Skin epidermis (tissue), 12 donors: ENCODE measurements around the gene XRN2.

Experiments used
- H3K27ac ChIP-seq, 21 experiments: fragments of 200-600 bp; sonication (generic) in 11 of 21; one replicate each; pipeline ENCODE4 v1.5.0; 2020; ENCODE audit warnings: mild to moderate bottlenecking in 3 of 21, inconsistent platforms in 2 of 21, moderate library complexity in 2 of 21
- H3K4me3 ChIP-seq, 7 experiments: fragments of 200-600 bp; sonication (generic) in 2 of 7; one replicate each; pipeline ENCODE4 v1.5.0; 2020; ENCODE audit warnings: inconsistent platforms in 2 of 7, mild to moderate bottlenecking in 2 of 7, moderate library complexity in 1 of 7

Gene XRN2, protein sequence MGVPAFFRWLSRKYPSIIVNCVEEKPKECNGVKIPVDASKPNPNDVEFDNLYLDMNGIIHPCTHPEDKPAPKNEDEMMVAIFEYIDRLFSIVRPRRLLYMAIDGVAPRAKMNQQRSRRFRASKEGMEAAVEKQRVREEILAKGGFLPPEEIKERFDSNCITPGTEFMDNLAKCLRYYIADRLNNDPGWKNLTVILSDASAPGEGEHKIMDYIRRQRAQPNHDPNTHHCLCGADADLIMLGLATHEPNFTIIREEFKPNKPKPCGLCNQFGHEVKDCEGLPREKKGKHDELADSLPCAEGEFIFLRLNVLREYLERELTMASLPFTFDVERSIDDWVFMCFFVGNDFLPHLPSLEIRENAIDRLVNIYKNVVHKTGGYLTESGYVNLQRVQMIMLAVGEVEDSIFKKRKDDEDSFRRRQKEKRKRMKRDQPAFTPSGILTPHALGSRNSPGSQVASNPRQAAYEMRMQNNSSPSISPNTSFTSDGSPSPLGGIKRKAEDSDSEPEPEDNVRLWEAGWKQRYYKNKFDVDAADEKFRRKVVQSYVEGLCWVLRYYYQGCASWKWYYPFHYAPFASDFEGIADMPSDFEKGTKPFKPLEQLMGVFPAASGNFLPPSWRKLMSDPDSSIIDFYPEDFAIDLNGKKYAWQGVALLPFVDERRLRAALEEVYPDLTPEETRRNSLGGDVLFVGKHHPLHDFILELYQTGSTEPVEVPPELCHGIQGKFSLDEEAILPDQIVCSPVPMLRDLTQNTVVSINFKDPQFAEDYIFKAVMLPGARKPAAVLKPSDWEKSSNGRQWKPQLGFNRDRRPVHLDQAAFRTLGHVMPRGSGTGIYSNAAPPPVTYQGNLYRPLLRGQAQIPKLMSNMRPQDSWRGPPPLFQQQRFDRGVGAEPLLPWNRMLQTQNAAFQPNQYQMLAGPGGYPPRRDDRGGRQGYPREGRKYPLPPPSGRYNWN

DNA sequence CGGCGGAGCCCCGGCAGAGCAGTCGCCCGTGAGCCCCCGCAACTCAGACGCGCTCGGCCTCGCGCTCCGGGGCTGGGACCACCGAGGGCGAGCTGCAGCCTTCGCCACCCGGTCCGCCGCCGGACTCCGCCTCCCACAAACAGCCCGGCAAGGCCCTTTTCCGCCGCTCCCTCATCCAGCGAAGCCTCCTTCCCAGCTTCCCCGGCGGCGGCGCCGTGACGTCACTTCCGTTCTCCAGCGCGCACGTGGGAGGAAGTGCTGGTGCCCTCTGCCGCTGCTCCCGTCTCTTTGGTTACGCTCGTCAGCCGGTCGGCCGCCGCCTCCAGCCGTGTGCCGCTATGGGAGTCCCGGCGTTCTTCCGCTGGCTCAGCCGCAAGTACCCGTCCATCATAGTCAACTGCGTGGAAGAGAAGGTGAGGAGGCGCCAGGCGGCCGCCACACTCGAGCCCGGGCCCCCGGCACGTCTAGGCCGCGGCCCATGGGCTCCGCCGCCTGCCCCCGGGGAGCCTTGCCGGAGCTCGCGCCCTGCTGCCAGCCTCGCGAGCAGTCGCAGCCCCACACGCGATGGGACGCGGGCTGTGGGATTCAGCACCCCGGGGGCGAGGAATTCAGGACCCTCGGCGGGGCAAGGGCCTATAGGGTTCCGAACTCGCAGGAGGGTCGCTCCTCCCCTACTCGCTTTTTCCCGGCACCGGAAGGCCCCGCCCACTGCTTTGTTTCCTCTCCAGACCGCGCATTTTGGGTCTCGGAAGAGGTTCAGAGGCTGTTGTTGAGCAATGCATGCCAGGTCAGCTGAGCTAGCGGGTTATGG, at the start of gene XRN2:
XRN2 (plus strand) TSS at position 271 of the 811 bp plus-strand sequence; CDS start at position 339, 68 bp downstream.
- H3K4me3 ChIP-seq = peak within 1 kb of the TSS; percentile 71 to 95 (median 89)
- H3K27ac ChIP-seq = peak within 1 kb of the TSS; percentile 89 to 100 (median 98)

- H3K4me3 ChIP-seq = no peak overlapping the region
- no peak overlapping the region for H3K27ac ChIP-seq
Measured at GRCh38 chr20:21257192-21257591, 45.9 kb upstream of the XRN2 start.

DNA sequence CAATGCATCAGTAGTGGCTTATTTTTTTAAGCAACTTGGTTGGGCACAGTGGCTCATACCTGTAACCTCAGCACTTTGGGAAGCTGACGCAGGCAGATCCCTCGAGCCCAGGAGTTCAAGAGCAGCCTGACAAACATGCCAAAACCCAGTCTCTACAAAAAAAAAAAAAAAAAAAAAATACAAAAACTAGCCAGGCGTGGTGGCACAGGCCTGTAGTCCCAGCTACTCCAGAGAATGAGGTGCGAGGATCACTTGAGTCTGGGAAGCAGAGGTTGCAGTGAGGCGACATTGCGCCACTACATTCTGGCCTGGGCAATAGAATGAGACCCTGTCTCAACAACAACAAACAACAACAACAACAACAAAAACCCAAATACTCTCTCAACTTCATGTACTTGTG, 44.7 kb upstream of the XRN2 start:
- no peak overlapping the region for H3K27ac ChIP-seq
- H3K4me3 ChIP-seq = no peak overlapping the region

- H3K27ac ChIP-seq = no peak overlapping the region
- no peak overlapping the region for H3K4me3 ChIP-seq
Measured at GRCh38 chr20:21259346-21259745, 43.8 kb upstream of the XRN2 start.

DNA sequence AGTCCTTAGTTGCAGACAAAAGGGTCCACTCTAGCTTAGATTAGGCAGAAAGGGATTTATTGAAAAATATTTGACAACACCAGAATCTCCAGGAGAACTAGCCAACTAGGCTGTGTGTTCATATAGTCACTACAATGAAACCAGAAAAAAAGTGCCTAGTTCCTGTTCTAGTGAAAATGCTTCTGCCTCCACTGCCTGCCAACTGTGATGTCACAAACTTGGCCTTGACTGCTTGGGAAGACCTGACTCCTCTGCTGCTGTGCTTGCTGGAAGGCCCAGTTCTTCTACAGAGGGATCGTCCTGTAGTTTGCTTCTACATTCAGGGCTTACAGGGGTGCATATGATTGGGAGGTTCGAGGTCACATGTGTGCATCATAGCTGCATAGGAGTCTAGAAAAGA, 40.3 kb upstream of the XRN2 start:
- Histone ChIP-seq H3K27ac (no peak overlapping the region), H3K4me3 (no peak overlapping the region)

GRCh38 chr20:21265261-21266190, 37.6 kb upstream of the XRN2 start:
- Histone ChIP-seq H3K4me3 (no peak overlapping the region), H3K27ac (no peak overlapping the region)

DNA sequence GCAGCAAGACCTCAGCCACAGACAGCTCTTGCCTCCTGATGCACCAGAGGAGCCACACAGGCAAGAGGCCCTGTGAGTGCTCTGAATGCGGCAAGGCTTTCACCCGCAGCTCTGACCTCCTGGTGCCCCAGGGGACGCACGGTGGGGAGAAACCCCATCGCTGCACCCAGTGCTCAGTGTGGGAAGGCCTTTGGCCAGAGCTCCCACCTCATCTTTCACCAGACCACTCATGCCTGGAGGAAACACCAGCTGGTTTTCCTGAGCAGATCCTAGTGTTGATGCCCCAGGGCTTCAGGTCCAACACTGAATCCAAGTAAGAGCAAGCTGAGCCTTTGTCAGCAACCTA, 37.0 kb upstream of the XRN2 start:
- Histone ChIP-seq H3K4me3 (no peak overlapping the region), H3K27ac (no peak overlapping the region)

- H3K27ac ChIP-seq = no peak overlapping the region
- no peak overlapping the region for H3K4me3 ChIP-seq
Measured at GRCh38 chr20:21269772-21270171, 33.4 kb upstream of the XRN2 start.

DNA sequence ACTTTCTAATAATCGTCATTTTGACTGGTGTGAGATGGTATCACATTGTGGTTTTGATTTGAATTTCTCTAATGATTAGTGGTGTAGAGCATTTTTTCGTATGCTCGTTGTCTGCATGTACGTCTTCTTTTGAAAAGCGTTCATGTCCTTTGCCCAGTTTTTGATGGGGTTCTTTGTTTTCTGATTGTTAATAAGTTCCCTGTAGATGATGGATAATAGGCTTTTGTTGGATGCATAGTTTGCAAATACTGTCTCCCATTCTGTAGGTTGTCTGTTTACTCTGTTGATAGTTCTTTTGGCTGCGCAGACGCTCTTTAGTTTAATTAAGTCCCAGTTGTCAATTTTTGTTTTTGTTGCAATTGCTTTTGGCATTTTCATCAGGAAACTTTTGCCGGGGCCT, 32.3 kb upstream of the XRN2 start:
- Histone ChIP-seq H3K27ac (no peak overlapping the region), H3K4me3 (no peak overlapping the region)

GRCh38 chr20:21272279-21272678, 30.9 kb upstream of the XRN2 start:
- Histone ChIP-seq H3K4me3 (no peak overlapping the region), H3K27ac (no peak overlapping the region)

DNA sequence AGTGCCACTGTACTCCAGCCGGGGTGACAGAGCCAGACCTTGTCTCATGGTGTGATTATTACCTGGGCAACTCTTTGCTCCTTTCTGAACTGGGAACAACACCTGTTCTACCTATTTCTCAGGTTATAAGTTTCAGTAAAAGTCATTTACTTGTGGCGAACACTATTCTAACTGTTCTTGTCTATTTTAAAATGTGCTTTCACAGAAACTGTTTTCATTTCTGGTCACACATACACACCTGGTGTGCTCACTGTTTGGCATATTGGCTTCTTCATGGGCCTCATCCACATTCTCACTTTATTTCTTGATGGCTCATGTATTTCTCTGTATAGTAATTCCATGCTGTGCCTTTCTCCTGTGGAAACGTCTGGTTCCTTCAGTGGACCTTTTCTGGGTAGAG, 30.5 kb upstream of the XRN2 start:
- Histone ChIP-seq H3K27ac (no peak overlapping the region), H3K4me3 (no peak overlapping the region)

- Histone ChIP-seq H3K4me3 (no peak overlapping the region), H3K27ac (no peak overlapping the region)
Measured at GRCh38 chr20:21273755-21274386, 29.3 kb upstream of the XRN2 start.

- no peak overlapping the region for H3K27ac ChIP-seq
- H3K4me3 ChIP-seq = no peak overlapping the region
Measured at GRCh38 chr20:21278829-21279228, 24.3 kb upstream of the XRN2 start.

DNA sequence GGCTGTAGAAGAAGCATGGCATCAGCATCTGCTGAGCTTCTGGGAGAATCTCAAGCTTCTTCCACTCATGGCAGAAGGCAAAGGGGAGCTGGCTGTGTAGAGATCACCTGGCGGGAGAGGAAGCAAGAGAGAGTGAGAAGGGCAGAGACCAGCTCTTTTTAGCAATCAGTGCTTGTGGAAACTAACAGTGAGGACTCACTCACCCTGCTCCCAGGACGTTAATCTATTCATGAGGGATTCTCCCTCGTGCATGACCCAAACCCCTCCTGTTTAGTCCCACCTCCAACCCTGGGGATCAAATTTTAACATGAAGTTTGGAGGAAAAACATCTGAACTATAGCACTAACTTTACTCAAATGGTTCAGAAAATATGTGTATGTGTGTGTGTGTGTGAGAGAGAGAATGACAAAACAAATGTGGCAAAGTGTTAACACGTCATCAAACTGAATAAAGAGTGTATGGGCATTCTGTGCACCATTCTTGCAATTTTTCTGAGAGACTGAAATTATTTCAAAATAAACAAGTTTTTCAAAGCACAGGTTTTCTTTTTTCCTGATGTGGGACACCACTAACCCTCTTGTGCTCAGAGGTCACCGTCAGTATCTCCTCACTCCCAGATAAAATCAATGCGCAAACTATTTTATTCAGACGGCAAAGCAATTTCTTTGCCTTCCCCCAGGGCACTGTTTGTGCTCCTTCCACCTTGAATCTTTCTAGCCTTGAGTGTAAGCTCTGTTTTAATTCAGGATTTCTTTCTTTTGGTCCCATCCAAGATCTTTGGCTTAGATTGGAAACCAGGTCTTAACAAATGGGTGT, 23.2 kb upstream of the XRN2 start:
- Histone ChIP-seq H3K27ac (no peak overlapping the region), H3K4me3 (no peak overlapping the region)

DNA sequence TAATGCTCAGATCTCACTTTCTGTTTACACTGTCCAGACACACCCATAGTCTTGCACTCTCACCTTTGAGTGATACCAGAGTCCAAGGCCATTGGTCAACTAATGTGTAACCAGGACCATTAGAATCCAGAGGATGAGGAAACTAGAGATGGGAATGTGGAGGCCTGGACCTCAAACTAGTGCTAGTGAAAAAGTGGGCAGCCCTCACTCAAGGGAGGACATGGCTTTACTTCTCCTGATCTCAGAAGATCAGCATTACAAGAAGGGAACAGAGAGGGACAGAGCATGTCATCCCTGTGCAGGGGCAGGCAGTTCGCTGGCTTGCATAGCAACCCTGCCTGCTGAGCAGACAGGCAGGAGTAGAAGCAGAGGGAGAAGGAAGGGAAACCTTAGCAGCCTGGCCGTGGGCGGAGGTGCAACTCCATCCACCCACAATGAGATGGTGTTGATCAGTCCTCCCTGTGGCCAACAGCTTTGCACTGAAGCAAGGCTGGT, 22.6 kb upstream of the XRN2 start:
- H3K27ac ChIP-seq = no peak overlapping the region
- H3K4me3 ChIP-seq = no peak overlapping the region

DNA sequence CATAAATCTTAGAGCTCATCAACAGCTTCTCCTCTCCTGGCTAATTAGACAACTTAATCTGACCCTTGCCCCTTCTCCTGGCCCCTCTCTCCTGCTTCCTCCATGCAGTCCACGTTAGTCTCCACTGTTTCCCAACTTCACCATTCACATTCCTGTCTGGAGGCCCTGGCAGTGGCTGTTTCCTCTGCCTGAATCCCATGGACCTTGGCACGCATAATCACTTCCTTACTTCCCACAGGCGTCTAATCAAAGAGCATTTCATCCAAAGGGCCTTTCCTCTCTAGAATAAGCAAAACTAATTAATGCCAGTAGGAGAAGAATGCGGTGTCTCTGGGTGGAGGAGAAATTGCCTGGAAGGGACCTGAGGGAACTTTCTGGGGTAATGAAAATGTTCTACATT, 16.4 kb upstream of the XRN2 start:
- H3K27ac ChIP-seq = no peak overlapping the region
- H3K4me3 ChIP-seq = no peak overlapping the region

GRCh38 chr20:21288587-21289370, 14.4 kb upstream of the XRN2 start:
- Histone ChIP-seq H3K4me3 (no peak overlapping the region), H3K27ac (no peak overlapping the region)
